ENCODE results near the gene GSTK1. TPM values are rescaled to one million over a fixed set of nuclear protein-coding genes. Genes with fewer than 3 reads are reported as not detected.

Gene GSTK1
- total RNA-seq, 2 experiments from 2014 or later = 163 to 171 TPM

- ChIA-PET CTCF (interaction anchor here (1.5 kb wide), 1 partner anchor 15 kb away, joined by 9 read pairs; no protein-coding TSS in a partner anchor), POLR2A (no interaction called here)
- Mint-ChIP-seq H3K4me3 (no peak overlapping the region), H3K27me3 (peaks cover 6% of the 10 kb centered on the region), H3K27ac (no peak overlapping the region), H3K9me3 (no peaks in the 10 kb centered on the region), H3K36me3 (ENCODE audit: low read depth) (no peaks in the 10 kb centered on the region), H3K4me1 (ENCODE audit: low read depth) (no peaks in the 10 kb centered on the region)
- no peak for DNase-seq
- intact Hi-C loops (cut with micrococcal nuclease) = no loop called here
- no peak for TF ChIP-seq CTCF (IDR thresholded peaks at IDR 0.05)
- ATAC-seq = no peak
Measured at GRCh38 chr7:143225047-143225446, 38.2 kb upstream of the GSTK1 start.

GRCh38 chr7:143227806-143228205, 35.4 kb upstream of the GSTK1 start:
- Mint-ChIP-seq H3K9me3 (no peaks in the 10 kb centered on the region), H3K4me1 (ENCODE audit: low read depth) (no peaks in the 10 kb centered on the region), H3K36me3 (ENCODE audit: low read depth) (no peaks in the 10 kb centered on the region), H3K27ac (no peak overlapping the region), H3K27me3 (peaks cover under 1% of the 10 kb centered on the region), H3K4me3 (no peak overlapping the region)
- POLR2A ChIA-PET = no interaction called here
- DNase-seq = no peak
- no peak for TF ChIP-seq CTCF (IDR thresholded peaks at IDR 0.05)
- ATAC-seq = no peak
- intact Hi-C loops (cut with micrococcal nuclease) = no loop called here
- CTCF ChIA-PET = interaction anchor here (0.8 to 3.0 kb wide), 4 partner anchors 12 to 225 kb away, joined by 3 to 13 read pairs (median 3); no protein-coding TSS in a partner anchor

GRCh38 chr7:143229054-143229790, 34.0 kb upstream of the GSTK1 start:
- ChIA-PET POLR2A (no interaction called here), CTCF (interaction anchor here (0.7 to 3.0 kb wide), 6 partner anchors 11 to 71 kb away, joined by 3 to 13 read pairs (median 3); no protein-coding TSS in a partner anchor)
- DNase-seq (no peak), ATAC-seq (no peak)
- Mint-ChIP-seq H3K4me1 (ENCODE audit: low read depth) (no peaks in the 10 kb centered on the region), H3K36me3 (ENCODE audit: low read depth) (no peaks in the 10 kb centered on the region), H3K4me3 (no peak overlapping the region), H3K27ac (no peak overlapping the region), H3K27me3 (no peaks in the 10 kb centered on the region), H3K9me3 (no peaks in the 10 kb centered on the region)
- TF ChIP-seq CTCF (IDR thresholded peaks at IDR 0.05) = no peak
- intact Hi-C loops (cut with micrococcal nuclease) = no loop called here

- intact Hi-C loops (cut with micrococcal nuclease) = no loop called here
- CTCF ChIA-PET = interaction anchor here (1.3 to 3.0 kb wide), 4 partner anchors 8 to 16 kb away, joined by 3 to 13 read pairs (median 6); no protein-coding TSS in a partner anchor
- Mint-ChIP-seq H3K27ac (no peak overlapping the region), H3K36me3 (ENCODE audit: low read depth) (no peaks in the 10 kb centered on the region), H3K9me3 (peaks cover 5% of the 10 kb centered on the region), H3K4me1 (ENCODE audit: low read depth) (no peaks in the 10 kb centered on the region), H3K27me3 (no peaks in the 10 kb centered on the region), H3K4me3 (no peak overlapping the region)
- TF ChIP-seq CTCF (IDR thresholded peaks at IDR 0.05) = no peak
- POLR2A ChIA-PET = no interaction called here
- no peak for DNase-seq
- no peak for ATAC-seq
Measured at GRCh38 chr7:143230602-143231457, 32.4 kb upstream of the GSTK1 start.

Measured in activated CD8-positive, alpha-beta T cell treated with anti-CD3 and anti-CD28 coated beads for 36 hours (primary cell).